Thoracic aorta (tissue), 2 donors: ENCODE measurements around the gene OLR1. TPM values are rescaled to one million over a fixed set of nuclear protein-coding genes. Genes with fewer than 3 reads are reported as not detected.

Experiments used
- ATAC-seq: fragments of 150-250 bp; one replicate; pipeline ENCODE4 v1.8.0; 2017; ENCODE audit warnings: low read depth; ENCODE audit not compliant: insufficient number of reproducible peaks, low FRiP score
- DNase-seq: peaks from one replicate; pipeline ENCODE4 v3.0.0-alpha.2; 2020; ENCODE audit warnings: low spot score
- H3K27ac ChIP-seq, 2 donors: fragments of 200-600 bp; sonication (generic); 1 replicate in 1 of 2; 2 replicates in 1 of 2; pipeline ENCODE4 v1.5.1; 2016; ENCODE audit warnings: mild to moderate bottlenecking in 2 of 2, moderate library complexity in 2 of 2
- H3K27me3 ChIP-seq: fragments of 200-600 bp; sonication (generic); replicated peaks from 2 replicates; pipeline ENCODE4 v1.6.0; 2016; ENCODE audit warnings: mild to moderate bottlenecking; ENCODE audit not compliant: insufficient read depth
- H3K36me3 ChIP-seq: fragments of 200-600 bp; sonication (generic); one replicate; pipeline ENCODE4 v1.5.1; 2016
- H3K4me1 ChIP-seq, 2 donors: fragments of 200-600 bp; sonication (generic); 1 replicate in 1 of 2; 2 replicates in 1 of 2; pipeline versions ENCODE4 v1.5.1 to v1.6.0; 2016; ENCODE audit warnings: low read depth in 2 of 2, mild to moderate bottlenecking in 1 of 2; ENCODE audit not compliant: control insufficient read depth in 1 of 2
- H3K4me3 ChIP-seq: fragments of 200-600 bp; sonication (generic); 2 replicates; pipeline ENCODE4 v1.5.1; 2016; ENCODE audit warnings: mild to moderate bottlenecking
- H3K9me3 ChIP-seq: fragments of 200-600 bp; sonication (generic); 2 replicates; pipeline ENCODE4 v1.5.1; 2016
- total RNA-seq, 2 donors: library from RNA; depleted of rRNA; stranded (reverse); fragments of >200 nt; gene quantifications; one replicate each; pipeline versions ENCODE4 v1.1.0 to v1.2.3, GENCODE V29; 2016
- TF ChIP-seq, protein P1 (sequence below): fragments of 200-600 bp; sonication (generic); IDR thresholded peaks from one replicate; pipeline ENCODE4 v1.5.1; 2019; ENCODE audit warnings: antibody characterized with exemption

OLR1 gene
- total RNA-seq, 2 donors from 2014 or later: 1.4 to 2.8 TPM

DNA sequence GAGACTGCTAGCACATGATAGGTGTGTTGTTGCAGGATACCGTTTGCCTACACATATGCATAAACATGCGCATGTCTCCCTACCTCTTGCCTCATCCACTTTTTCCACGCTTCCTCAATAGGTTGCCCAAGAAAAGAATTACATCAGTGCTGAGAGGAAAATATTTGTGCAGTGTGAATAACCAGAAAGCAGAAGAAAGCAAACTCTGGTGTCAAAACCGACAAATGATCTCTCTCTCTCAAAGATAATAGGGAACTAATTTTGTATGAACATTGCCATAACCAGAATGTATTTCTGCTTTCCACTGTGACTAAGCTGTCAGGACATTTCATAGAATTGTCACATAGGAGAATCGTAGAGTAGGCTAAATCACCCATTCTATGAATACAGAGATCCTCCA is 43.2 kb downstream of the OLR1 start:
- Histone ChIP-seq H3K36me3 (no peaks in the 10 kb centered on the region), H3K9me3 (no peaks in the 10 kb centered on the region), H3K4me3 (peak overlapping the region; percentile 60), H3K27ac (peak overlapping the region in 1 of 2 donors; percentile 41), H3K4me1 (no peaks in the 10 kb centered on the region), H3K27me3 (no peaks in the 10 kb centered on the region)
- no peak for ATAC-seq
- TF ChIP-seq, protein P1, sequence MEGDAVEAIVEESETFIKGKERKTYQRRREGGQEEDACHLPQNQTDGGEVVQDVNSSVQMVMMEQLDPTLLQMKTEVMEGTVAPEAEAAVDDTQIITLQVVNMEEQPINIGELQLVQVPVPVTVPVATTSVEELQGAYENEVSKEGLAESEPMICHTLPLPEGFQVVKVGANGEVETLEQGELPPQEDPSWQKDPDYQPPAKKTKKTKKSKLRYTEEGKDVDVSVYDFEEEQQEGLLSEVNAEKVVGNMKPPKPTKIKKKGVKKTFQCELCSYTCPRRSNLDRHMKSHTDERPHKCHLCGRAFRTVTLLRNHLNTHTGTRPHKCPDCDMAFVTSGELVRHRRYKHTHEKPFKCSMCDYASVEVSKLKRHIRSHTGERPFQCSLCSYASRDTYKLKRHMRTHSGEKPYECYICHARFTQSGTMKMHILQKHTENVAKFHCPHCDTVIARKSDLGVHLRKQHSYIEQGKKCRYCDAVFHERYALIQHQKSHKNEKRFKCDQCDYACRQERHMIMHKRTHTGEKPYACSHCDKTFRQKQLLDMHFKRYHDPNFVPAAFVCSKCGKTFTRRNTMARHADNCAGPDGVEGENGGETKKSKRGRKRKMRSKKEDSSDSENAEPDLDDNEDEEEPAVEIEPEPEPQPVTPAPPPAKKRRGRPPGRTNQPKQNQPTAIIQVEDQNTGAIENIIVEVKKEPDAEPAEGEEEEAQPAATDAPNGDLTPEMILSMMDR: no peak
- no peak for DNase-seq

DNA sequence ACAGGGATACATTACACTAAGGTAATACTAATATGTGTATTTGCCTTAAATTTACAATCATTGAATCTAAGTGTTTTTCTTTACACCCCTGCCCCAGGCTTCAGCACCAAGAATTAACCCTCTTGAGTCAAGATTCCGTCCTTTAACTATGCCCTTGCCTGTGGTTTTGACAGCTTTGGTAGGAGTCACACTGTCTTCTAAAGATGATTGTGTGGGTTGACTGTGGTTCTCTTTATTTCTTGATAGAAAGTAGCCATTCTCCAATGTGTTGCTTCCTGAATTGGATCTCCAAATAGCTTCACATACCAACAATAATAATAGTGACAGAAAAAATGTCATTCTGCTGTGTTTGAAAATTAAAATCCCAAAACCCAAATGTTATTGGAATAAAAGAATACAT is 45.5 kb downstream of the OLR1 start:
- DNase-seq (no peak), ATAC-seq (no peak)
- no peaks in the 10 kb centered on the region for H3K4me1 ChIP-seq
- H3K27ac ChIP-seq: no peak overlapping the region
- TF ChIP-seq, protein P1: no peak
- H3K9me3 ChIP-seq: no peaks in the 10 kb centered on the region
- no peak overlapping the region for H3K4me3 ChIP-seq
- H3K27me3 ChIP-seq: no peaks in the 10 kb centered on the region
- no peaks in the 10 kb centered on the region for H3K36me3 ChIP-seq

DNA sequence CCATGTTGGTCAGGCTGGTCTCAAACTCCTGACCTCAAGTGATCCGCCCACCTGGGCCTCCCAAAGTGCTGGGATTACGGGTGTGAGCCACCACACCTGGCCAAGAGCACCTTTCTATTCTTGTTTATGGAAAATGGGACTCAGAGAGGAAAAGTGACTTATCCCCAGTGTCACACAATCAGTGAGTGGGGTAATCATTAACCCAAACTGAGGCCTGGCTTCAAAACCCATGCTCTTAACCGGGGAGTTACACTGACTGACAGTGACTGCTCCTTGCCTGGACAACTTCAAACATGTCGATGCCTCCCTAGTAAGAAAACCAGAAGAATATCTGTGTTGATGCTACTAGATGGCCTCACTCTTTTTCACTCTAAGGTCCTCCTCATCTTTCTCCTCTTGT is 49.2 kb downstream of the OLR1 start:
- Histone ChIP-seq H3K36me3 (no peaks in the 10 kb centered on the region), H3K9me3 (no peaks in the 10 kb centered on the region), H3K4me1 (no peaks in the 10 kb centered on the region), H3K27ac (no peak overlapping the region), H3K4me3 (no peak overlapping the region), H3K27me3 (no peaks in the 10 kb centered on the region)
- TF ChIP-seq, protein P1: no peak
- no peak for DNase-seq
- no peak for ATAC-seq

DNA sequence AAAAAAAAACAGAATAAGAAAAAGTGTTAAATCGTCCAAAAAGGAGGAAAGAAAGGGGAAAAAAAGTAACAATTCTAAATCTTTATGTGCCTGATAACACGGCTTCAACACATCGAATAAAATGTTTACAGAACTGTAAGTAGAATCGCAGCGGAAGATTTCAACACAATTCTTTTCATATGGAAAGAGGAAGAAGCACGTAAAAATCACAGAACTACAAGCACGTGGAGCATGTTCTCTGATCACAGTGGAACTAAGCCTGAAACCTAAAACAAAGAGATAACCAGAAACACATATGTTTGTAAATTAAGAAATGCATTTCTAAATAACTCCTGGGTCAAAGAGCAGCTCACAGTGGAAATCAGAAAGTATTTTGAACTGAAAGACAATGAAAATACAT is 50.7 kb downstream of the OLR1 start:
- no peak for DNase-seq
- ATAC-seq: no peak
- Histone ChIP-seq H3K27ac (no peak overlapping the region), H3K9me3 (no peaks in the 10 kb centered on the region), H3K4me3 (no peak overlapping the region), H3K36me3 (no peaks in the 10 kb centered on the region), H3K4me1 (no peaks in the 10 kb centered on the region), H3K27me3 (no peaks in the 10 kb centered on the region)
- TF ChIP-seq, protein P1: no peak

DNA sequence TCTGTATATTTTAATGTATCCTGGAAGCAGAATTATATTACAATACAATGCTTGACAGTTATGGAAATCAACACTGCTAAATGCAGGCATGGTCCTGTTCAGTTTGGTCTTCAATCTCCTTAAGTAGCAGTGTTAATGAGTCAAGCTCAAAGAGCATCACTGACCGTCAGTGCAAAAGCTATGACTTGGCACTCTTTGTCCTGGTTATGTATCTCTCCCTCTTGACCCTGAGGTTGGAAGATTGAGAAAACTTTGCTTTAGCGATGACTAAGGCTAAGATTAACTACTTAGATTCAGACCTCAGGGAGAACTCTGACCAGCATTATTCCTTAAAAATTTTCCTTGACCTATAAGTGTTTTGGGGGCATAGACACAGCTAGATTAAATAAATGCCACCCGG is 52.9 kb downstream of the OLR1 start:
- H3K9me3 ChIP-seq: no peaks in the 10 kb centered on the region
- no peaks in the 10 kb centered on the region for H3K4me1 ChIP-seq
- H3K27me3 ChIP-seq: no peaks in the 10 kb centered on the region
- H3K27ac ChIP-seq: no peak overlapping the region
- H3K36me3 ChIP-seq: no peaks in the 10 kb centered on the region
- DNase-seq (no peak), ATAC-seq (no peak)
- H3K4me3 ChIP-seq: no peak overlapping the region
- TF ChIP-seq, protein P1: no peak
